OCI-LY1 (cell line): ENCODE measurements around the gene LSP1.

Experiments
- EZH2 ChIP-seq: fragments of 200-600 bp; sonication (generic), shearing (Covaris generic); IDR thresholded peaks from 2 replicates; pipeline ENCODE4 v1.8.0; 2017; ENCODE audit warnings: borderline replicate concordance, mixed run types, mild to moderate bottlenecking, antibody characterized with exemption, low read length, moderate library complexity, mixed read lengths
- TF ChIP-seq, protein P1 (sequence below): fragments of 200-600 bp; sonication (generic), shearing (Covaris generic); IDR thresholded peaks from 2 replicates; pipeline ENCODE4 v1.5.1; 2017; ENCODE audit warnings: mild to moderate bottlenecking, antibody characterized with exemption, low read length, moderate library complexity, mixed read lengths

DNA sequence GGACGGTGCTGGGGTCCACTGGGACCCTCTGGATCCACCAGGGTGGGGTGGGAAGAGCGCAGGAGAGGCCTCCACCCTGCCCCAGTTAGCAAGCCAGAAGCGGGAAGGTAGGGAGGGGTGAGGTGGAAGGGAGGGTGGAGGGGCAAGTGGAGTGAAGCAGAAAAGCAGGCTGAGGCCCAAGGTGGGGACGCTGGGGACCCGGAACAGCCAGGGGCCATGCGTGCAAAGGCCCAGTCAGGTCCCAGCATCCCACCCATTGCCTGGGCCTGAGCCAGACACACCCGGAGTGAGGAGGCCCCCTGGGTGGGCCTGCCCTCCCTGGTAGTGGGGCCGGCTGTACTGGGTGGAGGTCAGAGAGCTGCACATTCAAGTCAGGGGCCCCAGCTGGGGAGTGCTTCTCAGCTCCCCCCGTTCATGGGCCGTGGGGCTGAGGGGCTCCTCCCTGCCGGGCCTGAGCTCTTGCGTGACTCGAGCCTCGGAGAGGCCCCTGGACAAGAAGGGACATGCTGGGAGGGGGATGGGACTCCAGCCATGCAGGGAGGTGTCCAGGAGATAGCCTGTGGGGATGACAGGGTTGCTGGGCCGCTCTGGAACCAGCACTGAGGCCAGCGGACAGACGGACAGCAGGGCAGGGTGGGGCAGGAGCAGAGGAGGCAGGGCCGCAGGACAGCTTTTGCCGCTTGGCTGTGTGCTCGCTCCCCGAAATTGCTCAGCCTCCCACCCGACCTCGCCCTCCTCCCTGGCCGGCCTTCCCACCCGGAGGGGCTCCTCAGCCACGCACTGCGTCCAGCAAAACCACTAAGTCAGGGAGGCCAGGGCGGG, 74.4 kb downstream of the LSP1 start:
- TF ChIP-seq EZH2 = no peak
- TF ChIP-seq, protein P1, sequence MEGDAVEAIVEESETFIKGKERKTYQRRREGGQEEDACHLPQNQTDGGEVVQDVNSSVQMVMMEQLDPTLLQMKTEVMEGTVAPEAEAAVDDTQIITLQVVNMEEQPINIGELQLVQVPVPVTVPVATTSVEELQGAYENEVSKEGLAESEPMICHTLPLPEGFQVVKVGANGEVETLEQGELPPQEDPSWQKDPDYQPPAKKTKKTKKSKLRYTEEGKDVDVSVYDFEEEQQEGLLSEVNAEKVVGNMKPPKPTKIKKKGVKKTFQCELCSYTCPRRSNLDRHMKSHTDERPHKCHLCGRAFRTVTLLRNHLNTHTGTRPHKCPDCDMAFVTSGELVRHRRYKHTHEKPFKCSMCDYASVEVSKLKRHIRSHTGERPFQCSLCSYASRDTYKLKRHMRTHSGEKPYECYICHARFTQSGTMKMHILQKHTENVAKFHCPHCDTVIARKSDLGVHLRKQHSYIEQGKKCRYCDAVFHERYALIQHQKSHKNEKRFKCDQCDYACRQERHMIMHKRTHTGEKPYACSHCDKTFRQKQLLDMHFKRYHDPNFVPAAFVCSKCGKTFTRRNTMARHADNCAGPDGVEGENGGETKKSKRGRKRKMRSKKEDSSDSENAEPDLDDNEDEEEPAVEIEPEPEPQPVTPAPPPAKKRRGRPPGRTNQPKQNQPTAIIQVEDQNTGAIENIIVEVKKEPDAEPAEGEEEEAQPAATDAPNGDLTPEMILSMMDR = no peak
